Heart right ventricle (tissue), 16 donors: ENCODE data around the gene IGF2R. TPM values are rescaled to one million over a fixed set of nuclear protein-coding genes. Genes with fewer than 3 reads are reported as not detected.
"Not testable (repeated sequence)": the region's sequence is repeated elsewhere in the genome, so short reads cannot be mapped to it uniquely, and the experiment has no call there.

Experiments
- ATAC-seq, 8 donors: fragments of 200-7000 bp; cut with Tn5 transposase; one replicate each; pipeline ENCODE4 v1.9.1; 2020; ENCODE audit warnings: mild to moderate bottlenecking in 8 of 8, moderate library complexity in 8 of 8, moderate number of reproducible peaks in 1 of 8
- DNase-seq, 2 donors: peaks; one replicate each; pipeline ENCODE4 v3.0.0-alpha.2; 2020
- H3K27ac ChIP-seq, 10 donors: fragments of 200-600 bp; sonication (generic) in 2 of 10; one replicate each; pipeline versions ENCODE4 v1.5.0 to v1.8.0; 2020 to 2022; ENCODE audit warnings: mild to moderate bottlenecking in 3 of 10
- H3K27me3 ChIP-seq, 7 donors: fragments of 200-600 bp; one replicate each; pipeline ENCODE4 v1.8.0; 2021 to 2022; ENCODE audit warnings: mild to moderate bottlenecking in 2 of 7
- H3K36me3 ChIP-seq, 9 donors: fragments of 200-600 bp; sonication (generic) in 1 of 9; one replicate each; pipeline versions ENCODE4 v1.5.0 to v1.8.0; 2020 to 2022; ENCODE audit warnings: mild to moderate bottlenecking in 2 of 9
- H3K4me1 ChIP-seq, 9 donors: fragments of 200-600 bp; sonication (generic) in 1 of 9; one replicate each; pipeline versions ENCODE4 v1.5.0 to v1.8.0; 2020 to 2022; ENCODE audit warnings: mild to moderate bottlenecking in 4 of 9
- H3K4me3 ChIP-seq, 10 donors: fragments of 200-600 bp; sonication (generic) in 2 of 10; one replicate each; pipeline versions ENCODE4 v1.5.0 to v1.8.0; 2020 to 2022; ENCODE audit warnings: mild to moderate bottlenecking in 7 of 10, moderate library complexity in 2 of 10
- H3K9me3 ChIP-seq, 11 donors: fragments of 200-600 bp in 10 of 11; sonication (generic) in 2 of 11; one replicate each; pipeline versions ENCODE4 v1.5.0 to v1.8.0; 2013 to 2022; ENCODE audit warnings: mild to moderate bottlenecking in 2 of 11, control low read depth in 1 of 11, moderate library complexity in 1 of 11
- CTCF ChIP-seq, 9 donors: fragments of 200-600 bp; sonication (generic) in 2 of 9; IDR thresholded peaks; one replicate each; pipeline versions ENCODE4 v1.5.0 to v1.8.0; 2021 to 2022; ENCODE audit warnings: antibody characterized with exemption in 9 of 9, mild to moderate bottlenecking in 5 of 9, moderate library complexity in 1 of 9
- WGBS, 2 donors: extraction: QIAGEN DNeasy Blood & Tissue Kit; methylation state at CpG; one replicate each; pipeline ENCODE4 v1.1.7; 2013; ENCODE audit warnings: inconsistent platforms in 1 of 2; 5-methylcytosine and 5-hydroxymethylcytosine counted together
- intact Hi-C, 10 donors: fragments of 100-400 bp; cut with DNase I; formaldehyde crosslinking; loops; one replicate each; pipeline versions ENCODE4 v1.11.1 to v1.14.2; 2022
- polyA plus RNA-seq, 2 donors: library from polyadenylated mRNA; stranded (reverse); fragments of 200-250 nt; gene quantifications; one replicate each; pipeline ENCODE4 v1.2.3, GENCODE V29; 2013
- total RNA-seq, 10 donors: library from RNA; stranded (reverse); fragmentation: NEBNext Ultra II Directional in 3 of 10; extraction: Animal tissue kit (Norgen Biotek cat#: 25700) in 3 of 10; gene quantifications; one replicate each; pipeline versions ENCODE4 v1.2.1 to v1.2.4, GENCODE V29; 2021 to 2023
- donor health status: Arrhythmogenic right ventricular cardiomyopathy.
- donor health status: ischemic (EF 13 %, LVEDD 7.1; RV severe dilation, severe dysfunction).
- donor health status: healthy with polysubstance abuse.
- donor health status: DM: no; HTN: yes; CAD: no.
- donor health status: DM: no; HTN: no; CAD: no.
- donor health status: ischemic (EF 25% LVEDD 6.9; RV normal size, moderate dysfunction).
- donor health status: ischemic (EF 25% LVEDD 5.7; RV mildly dilated, moderate dysfunction).
- donor health status: healthy.
- donor health status: DM: yes; HTN: yes; CAD: no.
- donor health status: Ischemic cardiomyopathy.
- donor health status: ischemic (EF 35%, LVEDD 5.7; RV mildly dilated, moderate dysfunction).
- donor health status: nonischemic (EF 11% LVEDD 7.7; RV severe dilation, severe dysfunction).
- donor health status: DM: yes; HTN: yes; CAD: no.
- donor health status: PGD.
- donor health status: ischemic (EF 29% LVEDD 5.4; RV normal size, mild dysfunction).
- donor health status: nonischemic (EF 23%, LVEDD 6.1; RV moderate dilation, normal function).

Gene IGF2R
- total and polyA plus RNA-seq, 12 donors, result 13.7 to 95.6 (median 70.2) TPM

GRCh38 chr6:160124605-160125004 is 155.7 kb downstream of the IGF2R start:
- no peak for TF ChIP-seq CTCF (IDR thresholded peaks at IDR 0.05)
- Histone ChIP-seq H3K4me1 (no peaks in the 10 kb centered on the region), H3K9me3 (no peaks in the 10 kb centered on the region), H3K27ac (no peak overlapping the region), H3K4me3 (no peak overlapping the region), H3K36me3 (no peaks in the 10 kb centered on the region), H3K27me3 (no peaks in the 10 kb centered on the region)
- 93% methylated on average over 5 of the region's 5 CpGs for WGBS, 2 donors
- intact Hi-C loops, result no loop called here
- no peak for ATAC-seq
- DNase-seq, result no peak

GRCh38 chr6:160125105-160125504 is 156.2 kb downstream of the IGF2R start:
- H3K9me3 ChIP-seq, H3K27me3 ChIP-seq, ATAC-seq, H3K27ac ChIP-seq, H3K4me3 ChIP-seq, H3K4me1 ChIP-seq, H3K36me3 ChIP-seq, DNase-seq, intact Hi-C loops: not testable (repeated sequence)
- 88 to 94% methylated on average over 5 of the region's 5 CpGs for WGBS, 2 donors

DNA sequence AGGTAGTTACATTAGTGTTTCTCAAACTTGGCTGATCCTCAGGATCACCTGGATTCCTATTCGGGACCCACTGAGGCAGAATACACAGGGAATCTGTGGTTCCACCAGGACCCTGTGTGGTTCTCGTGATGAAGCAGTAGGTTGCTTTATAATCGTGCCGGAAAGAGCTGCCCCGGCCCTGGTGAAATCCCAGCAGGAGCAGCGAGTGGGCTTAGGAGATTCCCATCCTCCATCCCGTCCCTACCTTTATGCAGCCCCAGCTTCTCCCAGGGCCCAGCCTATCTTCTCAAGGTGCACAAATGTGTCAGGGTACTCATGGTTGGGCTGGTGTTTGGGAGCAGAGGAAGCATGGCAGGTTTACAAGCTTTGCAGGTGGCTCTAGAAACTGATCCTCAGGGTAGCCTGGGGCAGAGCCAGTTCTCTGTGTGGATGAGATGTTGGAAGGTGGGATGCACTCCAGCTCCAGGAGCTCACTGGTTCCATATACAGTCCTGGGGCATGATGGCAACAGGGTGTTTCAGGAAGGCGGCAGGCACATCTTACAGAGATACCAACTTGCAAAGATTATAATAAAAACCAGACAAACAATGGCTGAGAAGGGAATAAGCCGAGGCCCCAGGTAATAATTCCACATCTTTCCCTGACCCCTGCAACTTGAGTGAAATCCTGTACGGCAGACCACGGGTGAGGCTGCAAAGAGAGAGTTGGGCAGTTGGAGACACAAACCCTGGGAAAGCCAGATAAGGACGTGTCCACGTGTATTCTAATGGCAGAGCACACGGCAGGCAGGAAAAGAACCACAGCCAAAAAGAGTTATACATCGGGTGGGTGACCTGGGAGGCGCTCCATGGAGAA is 158.6 kb downstream of the IGF2R start:
- intact Hi-C loops, result no loop called here
- 91 to 92% methylated on average over 16 of the region's 16 CpGs for WGBS, 2 donors
- DNase-seq (no peak), ATAC-seq (no peak)
- Histone ChIP-seq H3K27me3 (peaks cover 0 to 4% (median 0%) of the 10 kb centered on the region in 7 donors), H3K36me3 (no peaks in the 10 kb centered on the region), H3K4me3 (no peak overlapping the region), H3K9me3 (no peaks in the 10 kb centered on the region), H3K27ac (no peak overlapping the region), H3K4me1 (no peaks in the 10 kb centered on the region)
- TF ChIP-seq CTCF (IDR thresholded peaks at IDR 0.05), result no peak

DNA sequence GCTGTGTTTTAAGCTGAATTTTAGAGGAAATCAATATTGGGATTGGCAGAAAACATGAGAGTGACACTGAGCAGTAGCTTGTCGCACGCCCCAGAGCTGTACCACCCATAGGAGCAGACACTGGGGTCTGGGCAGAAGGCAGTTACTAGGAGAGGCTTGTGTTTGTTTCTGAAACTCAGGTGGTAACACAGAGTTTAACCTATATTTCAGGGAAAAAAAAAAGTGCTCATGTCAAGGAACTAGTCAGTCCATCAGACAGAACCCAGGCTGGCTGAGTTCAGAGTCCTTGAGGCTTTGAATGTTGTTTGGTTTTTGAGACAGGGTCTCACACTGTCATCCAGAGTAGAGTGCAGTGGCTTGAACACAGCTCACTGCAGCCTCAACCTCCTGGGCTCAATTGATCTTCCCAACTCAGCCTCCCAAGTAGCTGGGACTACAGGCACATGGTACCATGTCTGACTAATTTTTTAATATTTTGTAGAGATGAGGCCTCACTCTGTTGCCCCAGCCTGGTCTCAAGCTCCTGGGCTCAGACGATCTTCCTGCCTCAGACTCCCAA is 159.3 kb downstream of the IGF2R start:
- TF ChIP-seq CTCF (IDR thresholded peaks at IDR 0.05), result no peak
- Histone ChIP-seq H3K4me1 (no peaks in the 10 kb centered on the region), H3K9me3 (no peaks in the 10 kb centered on the region), H3K36me3 (no peaks in the 10 kb centered on the region), H3K4me3 (no peak overlapping the region), H3K27me3 (peaks cover 0 to 5% (median 0%) of the 10 kb centered on the region in 7 donors), H3K27ac (no peak overlapping the region)
- WGBS, 2 donors, result 93 to 100% methylated on average over 3 of the region's 3 CpGs
- ATAC-seq (no peak), DNase-seq (no peak)
- intact Hi-C loops, result no loop called here
